Liver (tissue), 9 donors: ENCODE results near the gene CACFD1. TPM values are rescaled to one million over a fixed set of nuclear protein-coding genes. Genes with fewer than 3 reads are reported as not detected.

ENCODE experiments used
- DNase-seq: peaks from one replicate; pipeline ENCODE4 v3.0.0-alpha.2; 2017; ENCODE audit warnings: low spot score
- H3K27ac ChIP-seq, 2 donors: one replicate each; pipeline ENCODE4 v1.7.0; 2013; ENCODE audit warnings: inconsistent platforms in 2 of 2, low read length in 2 of 2, control low read depth in 1 of 2, low read depth in 1 of 2, mild to moderate bottlenecking in 1 of 2
- H3K27me3 ChIP-seq, 4 donors: one replicate each; pipeline versions ENCODE4 v1.6.1 to v1.7.0; 2013; ENCODE audit warnings: low read length in 3 of 4, inconsistent platforms in 1 of 4, mild to moderate bottlenecking in 1 of 4, moderate library complexity in 1 of 4; ENCODE audit not compliant: control insufficient read depth in 4 of 4, insufficient read depth in 4 of 4
- H3K36me3 ChIP-seq, 4 donors: one replicate each; pipeline versions ENCODE4 v1.6.1 to v1.7.0; 2013; ENCODE audit warnings: low read length in 3 of 4, mild to moderate bottlenecking in 3 of 4, low read depth in 1 of 4, moderate library complexity in 1 of 4; ENCODE audit not compliant: control insufficient read depth in 4 of 4, insufficient read depth in 3 of 4
- H3K4me1 ChIP-seq, 4 donors: one replicate each; pipeline versions ENCODE4 v1.6.1 to v1.7.0; 2013; ENCODE audit warnings: low read length in 3 of 4, mild to moderate bottlenecking in 3 of 4, moderate library complexity in 1 of 4; ENCODE audit not compliant: control insufficient read depth in 4 of 4, insufficient read depth in 4 of 4
- H3K4me3 ChIP-seq, 3 donors: one replicate each; pipeline versions ENCODE4 v1.6.1 to v1.7.0; 2013; ENCODE audit warnings: low read length in 3 of 3, control low read depth in 1 of 3, low read depth in 1 of 3, mild to moderate bottlenecking in 1 of 3
- H3K9ac ChIP-seq, 2 donors: one replicate each; pipeline ENCODE4 v1.7.0; 2013; ENCODE audit warnings: low read length in 2 of 2, mild to moderate bottlenecking in 2 of 2, moderate library complexity in 2 of 2, control low read depth in 1 of 2, low read depth in 1 of 2
- H3K9me3 ChIP-seq, 4 donors: one replicate each; pipeline versions ENCODE4 v1.6.1 to v1.7.0; 2013; ENCODE audit warnings: low read length in 3 of 4; ENCODE audit not compliant: control insufficient read depth in 4 of 4
- ATF3 ChIP-seq: IDR thresholded peaks from 2 replicates; pipeline ENCODE4 v1.6.1; 2016; ENCODE audit warnings: antibody characterized with exemption
- CTCF ChIP-seq: fragments of 150-350 bp; IDR thresholded peaks from 2 replicates; pipeline ENCODE4 v1.5.1; 2017; ENCODE audit warnings: improper control_type of control experiment, low read depth, low read length; ENCODE audit not compliant: missing input control
- EGR1 ChIP-seq, 2 donors: IDR thresholded peaks; 2 replicates each; pipeline ENCODE4 v1.6.1; 2016 to 2018; ENCODE audit warnings: antibody characterized with exemption in 2 of 2, low read depth in 2 of 2
- FOXA1 ChIP-seq: IDR thresholded peaks from 2 replicates; pipeline ENCODE4 v1.6.1; 2016; ENCODE audit warnings: antibody characterized with exemption
- FOXA2 ChIP-seq: IDR thresholded peaks from 2 replicates; pipeline ENCODE4 v1.6.1; 2016; ENCODE audit warnings: antibody characterized with exemption
- GABPA ChIP-seq, 2 donors: IDR thresholded peaks in 1 of 2; conservative IDR thresholded peaks in 1 of 2; 2 replicates each; pipeline ENCODE4 v1.6.1; 2016; ENCODE audit warnings: antibody characterized with exemption in 2 of 2, mild to moderate bottlenecking in 1 of 2, moderate library complexity in 1 of 2
- HNF4A ChIP-seq, 2 donors: conservative IDR thresholded peaks; 2 replicates each; pipeline ENCODE4 v1.6.1; 2016; ENCODE audit warnings: antibody characterized with exemption in 2 of 2, mild to moderate bottlenecking in 2 of 2
- HNF4G ChIP-seq: IDR thresholded peaks from 2 replicates; pipeline ENCODE4 v1.6.1; 2016; ENCODE audit warnings: antibody characterized with exemption
- JUND ChIP-seq, 2 donors: IDR thresholded peaks; 2 replicates each; pipeline ENCODE4 v1.6.1; 2016; ENCODE audit warnings: antibody characterized with exemption in 2 of 2
- MAX ChIP-seq: IDR thresholded peaks from 2 replicates; pipeline ENCODE4 v1.6.1; 2016; ENCODE audit warnings: antibody characterized with exemption
- NR2F2 ChIP-seq: IDR thresholded peaks from 2 replicates; pipeline ENCODE4 v1.6.1; 2016; ENCODE audit warnings: antibody characterized with exemption
- RAD21 ChIP-seq, 2 donors: IDR thresholded peaks; 2 replicates each; pipeline ENCODE4 v1.6.1; 2016; ENCODE audit warnings: antibody characterized with exemption in 2 of 2, mild to moderate bottlenecking in 2 of 2
- REST ChIP-seq: IDR thresholded peaks from 2 replicates; pipeline ENCODE4 v1.6.1; 2016; ENCODE audit warnings: antibody characterized with exemption, mild to moderate bottlenecking
- RXRA ChIP-seq, 2 donors: IDR thresholded peaks; 2 replicates each; pipeline ENCODE4 v1.6.1; 2017 to 2018; ENCODE audit warnings: antibody characterized with exemption in 2 of 2, mild to moderate bottlenecking in 1 of 2
- SP1 ChIP-seq: IDR thresholded peaks from 2 replicates; pipeline ENCODE4 v1.6.1; 2018; ENCODE audit warnings: antibody characterized with exemption, mild to moderate bottlenecking
- TAF1 ChIP-seq: conservative IDR thresholded peaks from 2 replicates; pipeline ENCODE4 v1.6.1; 2016; ENCODE audit warnings: antibody characterized with exemption, mild to moderate bottlenecking
- YY1 ChIP-seq: IDR thresholded peaks from 2 replicates; pipeline ENCODE4 v1.6.1; 2016; ENCODE audit warnings: antibody characterized with exemption, mild to moderate bottlenecking
- WGBS: extraction: QIAGEN DNeasy Blood & Tissue Kit; methylation state at CpG from one replicate; pipeline ENCODE4 v1.1.7; 2013; 5-methylcytosine and 5-hydroxymethylcytosine counted together
- polyA plus RNA-seq, 2 donors: library from polyadenylated mRNA; stranded (reverse) in 1 of 2; unstranded in 1 of 2; fragments of 200-250 nt in 1 of 2; fragments of >200 nt in 1 of 2; fragmentation: Nextera tagmentation in 1 of 2; extraction: Ambion mirVana in 1 of 2; gene quantifications; one replicate each; pipeline versions ENCODE4 v1.2.1 to v1.2.3, GENCODE V29; 2013 to 2015
- total RNA-seq, 2 donors: library from RNA; depleted of rRNA; stranded (reverse); fragments of >200 nt; gene quantifications; one replicate each; pipeline ENCODE4 v1.2.3, GENCODE V29; 2014
- donor health status: healthy.
- donor health status: healthy.
- donor health status: healthy.
- donor health status: healthy.
- donor health status: healthy.

Gene CACFD1
- total and polyA plus RNA-seq, 4 donors, result 10.1 to 34.5 (median 26.4) TPM

GRCh38 chr9:133484671-133485437 is 25.1 kb downstream of the CACFD1 start:
- Histone ChIP-seq H3K4me1 (peaks cover 0 to 6% (median 1%) of the 10 kb centered on the region in 4 donors), H3K27ac (no peak overlapping the region), H3K9ac (no peak overlapping the region), H3K4me3 (no peak overlapping the region), H3K27me3 (no peaks in the 10 kb centered on the region), H3K36me3 (no peaks in the 10 kb centered on the region), H3K9me3 (no peaks in the 10 kb centered on the region)
- WGBS, result 72% methylated on average over 22 of the region's 22 CpGs
- TF ChIP-seq NR2F2, result no peak
- TF ChIP-seq CTCF, result no peak
- no peak for TF ChIP-seq GABPA (IDR thresholded peaks at IDR 0.05 in 1 of 2, conservative IDR thresholded peaks at IDR 0.05 in 1 of 2)
- TF ChIP-seq HNF4G, result no peak
- TF ChIP-seq YY1, result no peak
- no peak for TF ChIP-seq EGR1 (IDR thresholded peaks at IDR 0.05; ENCODE audit: low read depth in 2 of 2)
- no peak for TF ChIP-seq MAX
- TF ChIP-seq RAD21 (IDR thresholded peaks at IDR 0.05), result no peak
- no peak for TF ChIP-seq TAF1
- TF ChIP-seq HNF4A (conservative IDR thresholded peaks at IDR 0.05), result no peak
- TF ChIP-seq REST, result no peak
- TF ChIP-seq FOXA1, result no peak
- no peak for TF ChIP-seq RXRA (IDR thresholded peaks at IDR 0.05)
- no peak for TF ChIP-seq ATF3
- no peak for TF ChIP-seq JUND (IDR thresholded peaks at IDR 0.05)
- no peak for TF ChIP-seq SP1
- TF ChIP-seq FOXA2, result no peak
- no peak for DNase-seq
